ENCODE data around the gene KIF21A.

KIF21A gene

DNA sequence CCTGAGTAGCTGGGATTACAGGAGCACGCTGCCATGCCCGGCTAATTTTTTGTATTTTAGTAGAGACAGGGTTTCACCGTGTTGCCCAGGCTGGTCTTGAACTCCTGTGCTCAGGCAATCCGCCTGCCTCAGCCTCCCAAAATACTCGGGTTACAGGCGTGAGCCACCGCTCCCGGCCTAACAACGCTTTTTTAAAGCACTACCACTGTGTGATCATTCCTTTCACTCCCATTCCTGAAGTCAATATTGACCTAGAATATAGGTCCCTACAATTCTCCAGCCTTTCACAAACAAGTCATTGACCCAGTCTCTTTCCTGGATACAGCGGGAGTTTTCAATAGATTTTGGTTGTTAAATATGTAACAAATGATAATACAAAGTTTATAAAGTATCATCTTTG is 62.8 kb downstream of the KIF21A start:
- H3K4me3 ChIP-seq (ENCODE audit: low read depth, low read length), result no peak overlapping the region
- DNase-seq (ENCODE audit: low read depth), result no peak
- TF ChIP-seq, protein P1, sequence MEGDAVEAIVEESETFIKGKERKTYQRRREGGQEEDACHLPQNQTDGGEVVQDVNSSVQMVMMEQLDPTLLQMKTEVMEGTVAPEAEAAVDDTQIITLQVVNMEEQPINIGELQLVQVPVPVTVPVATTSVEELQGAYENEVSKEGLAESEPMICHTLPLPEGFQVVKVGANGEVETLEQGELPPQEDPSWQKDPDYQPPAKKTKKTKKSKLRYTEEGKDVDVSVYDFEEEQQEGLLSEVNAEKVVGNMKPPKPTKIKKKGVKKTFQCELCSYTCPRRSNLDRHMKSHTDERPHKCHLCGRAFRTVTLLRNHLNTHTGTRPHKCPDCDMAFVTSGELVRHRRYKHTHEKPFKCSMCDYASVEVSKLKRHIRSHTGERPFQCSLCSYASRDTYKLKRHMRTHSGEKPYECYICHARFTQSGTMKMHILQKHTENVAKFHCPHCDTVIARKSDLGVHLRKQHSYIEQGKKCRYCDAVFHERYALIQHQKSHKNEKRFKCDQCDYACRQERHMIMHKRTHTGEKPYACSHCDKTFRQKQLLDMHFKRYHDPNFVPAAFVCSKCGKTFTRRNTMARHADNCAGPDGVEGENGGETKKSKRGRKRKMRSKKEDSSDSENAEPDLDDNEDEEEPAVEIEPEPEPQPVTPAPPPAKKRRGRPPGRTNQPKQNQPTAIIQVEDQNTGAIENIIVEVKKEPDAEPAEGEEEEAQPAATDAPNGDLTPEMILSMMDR (IDR thresholded peaks at IDR 0.05; ENCODE audit: low read depth, low read length, missing control alignments), result no peak

DNA sequence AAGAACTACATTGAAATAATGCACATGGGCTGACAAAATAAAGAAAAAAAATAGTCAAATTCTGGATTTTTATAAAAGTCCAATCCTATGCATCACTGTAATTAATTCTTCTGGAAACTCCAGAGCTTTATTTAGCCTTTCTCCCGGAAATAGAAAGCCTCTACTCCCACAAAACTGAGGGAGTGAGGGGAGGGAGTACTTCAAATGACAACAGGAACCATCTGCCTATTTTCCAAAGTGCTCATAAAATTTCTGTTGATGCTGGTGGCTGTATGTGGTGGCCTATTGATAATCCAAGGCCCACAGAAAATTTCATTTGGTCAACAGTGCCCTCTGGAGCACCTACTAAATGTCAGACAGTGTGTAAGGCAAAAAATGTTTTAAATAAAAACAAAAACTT is 64.6 kb downstream of the KIF21A start:
- TF ChIP-seq, protein P1 (IDR thresholded peaks at IDR 0.05; ENCODE audit: low read depth, low read length, missing control alignments), result no peak
- DNase-seq (ENCODE audit: low read depth), result no peak
- H3K4me3 ChIP-seq (ENCODE audit: low read depth, low read length), result no peak overlapping the region

DNA sequence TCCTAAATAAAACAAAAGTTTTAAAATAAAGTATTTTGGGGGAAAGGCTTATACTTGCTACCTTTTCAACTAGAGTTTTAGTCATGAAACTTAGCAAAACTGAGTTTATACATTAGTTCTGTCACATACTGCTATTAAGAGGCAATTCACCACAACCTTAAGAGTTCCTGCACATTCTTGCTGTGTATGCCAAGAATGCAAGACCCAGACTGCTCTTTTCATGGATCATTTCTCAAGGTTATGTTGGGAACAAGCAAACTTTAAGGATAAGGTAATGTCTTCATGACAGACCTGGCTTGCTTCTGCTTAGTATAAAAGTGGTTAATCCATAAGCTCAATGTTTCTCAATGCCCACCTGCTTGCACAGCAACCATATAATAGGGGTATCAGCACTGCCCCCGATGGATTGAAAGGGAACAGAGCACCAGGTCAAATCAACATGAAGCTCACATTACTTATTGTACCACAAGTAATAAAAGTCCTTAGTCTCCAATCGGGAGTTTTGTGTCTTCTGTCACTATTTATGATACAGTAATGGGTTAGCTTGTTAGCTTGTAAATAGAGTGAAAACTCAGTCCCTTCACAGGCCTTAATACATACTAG is 67.6 kb downstream of the KIF21A start:
- TF ChIP-seq, protein P1 (IDR thresholded peaks at IDR 0.05; ENCODE audit: low read depth, low read length, missing control alignments), result peak; percentile 12
- no peak for DNase-seq (ENCODE audit: low read depth)
- H3K4me3 ChIP-seq (ENCODE audit: low read depth, low read length), result no peak overlapping the region

DNA sequence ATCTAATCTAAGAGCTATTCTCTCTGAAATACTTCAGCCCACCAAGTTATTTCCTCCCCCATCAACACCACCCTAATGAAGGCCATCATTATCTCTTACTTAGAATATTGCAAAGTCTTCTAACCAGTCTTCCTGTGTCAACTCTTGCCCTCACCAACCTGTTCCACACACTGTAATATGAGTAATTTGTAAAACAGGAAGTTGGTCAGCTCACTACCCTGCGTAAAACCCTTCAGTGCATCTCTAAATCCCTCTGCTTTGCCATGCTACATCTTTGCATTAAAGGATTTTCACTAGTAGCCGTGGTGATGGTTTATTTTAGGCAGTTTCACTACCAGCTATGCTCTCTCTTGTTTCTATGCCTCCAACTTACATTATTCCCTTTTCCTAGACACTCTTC is 70.0 kb downstream of the KIF21A start:
- no peak overlapping the region; the same call in 1 of the 2 replicates for H3K4me3 ChIP-seq (ENCODE audit: low read depth, low read length)
- peak; percentile 60 for DNase-seq (ENCODE audit: low read depth)
- TF ChIP-seq, protein P1 (IDR thresholded peaks at IDR 0.05; ENCODE audit: low read depth, low read length, missing control alignments), result no peak

DNA sequence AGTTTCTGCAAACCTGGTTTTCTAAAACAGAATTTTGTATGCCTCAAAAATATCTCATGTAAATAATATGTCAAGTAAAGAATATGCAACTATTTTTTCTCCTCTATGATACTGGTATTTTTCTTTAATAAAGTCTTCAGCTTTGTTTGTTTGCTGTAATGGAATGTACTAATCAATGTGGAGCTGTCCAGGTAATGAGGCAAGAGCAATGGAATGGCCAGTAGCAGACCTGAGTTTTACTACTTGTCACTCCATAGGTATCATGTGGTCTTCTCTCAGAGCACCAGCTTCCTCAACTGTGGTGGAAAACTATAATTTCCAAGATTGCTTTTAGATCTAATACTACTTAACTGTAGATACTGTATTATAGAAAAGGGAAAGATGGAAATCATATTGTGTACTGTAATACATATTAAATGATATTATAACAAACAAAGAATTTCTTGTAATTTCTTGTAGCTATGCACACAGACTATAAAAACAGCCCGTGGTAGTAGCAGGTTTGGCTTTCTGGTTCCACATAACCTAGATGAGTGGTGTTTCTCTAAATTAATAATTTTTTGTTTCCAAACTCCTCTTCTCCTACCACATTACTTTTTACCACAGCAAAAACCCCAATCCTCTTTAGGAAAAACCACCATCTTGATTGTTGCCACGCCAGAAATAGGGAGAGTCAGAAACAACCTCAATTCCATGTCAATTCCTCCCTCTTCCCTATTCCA is 70.6 kb downstream of the KIF21A start:
- TF ChIP-seq, protein P1 (IDR thresholded peaks at IDR 0.05; ENCODE audit: low read depth, low read length, missing control alignments), result no peak
- DNase-seq (ENCODE audit: low read depth), result no peak
- no peak overlapping the region; the same call in 1 of the 2 replicates for H3K4me3 ChIP-seq (ENCODE audit: low read depth, low read length)

DNA sequence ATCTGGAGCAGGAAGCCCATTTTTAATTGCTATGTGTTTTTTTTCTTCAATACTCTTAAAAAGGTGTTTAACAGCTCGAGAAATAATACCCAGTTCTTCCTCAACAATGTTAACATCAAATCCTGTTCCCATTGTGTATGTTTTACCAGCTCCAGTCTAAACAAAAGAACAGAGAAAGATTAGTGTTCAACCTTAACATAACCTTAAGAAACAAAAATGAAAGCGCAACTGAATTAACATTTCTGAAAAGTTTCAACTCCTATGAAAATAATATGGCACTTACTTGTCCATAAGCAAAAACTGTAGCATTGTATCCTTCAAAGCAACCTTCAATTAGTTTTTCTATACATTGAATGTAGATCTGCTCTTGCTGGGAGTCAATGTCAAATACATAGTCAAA is 73.2 kb downstream of the KIF21A start:
- TF ChIP-seq, protein P1 (IDR thresholded peaks at IDR 0.05; ENCODE audit: low read depth, low read length, missing control alignments), result no peak
- H3K4me3 ChIP-seq (ENCODE audit: low read depth, low read length), result no peak overlapping the region
- no peak for DNase-seq (ENCODE audit: low read depth)

DNA sequence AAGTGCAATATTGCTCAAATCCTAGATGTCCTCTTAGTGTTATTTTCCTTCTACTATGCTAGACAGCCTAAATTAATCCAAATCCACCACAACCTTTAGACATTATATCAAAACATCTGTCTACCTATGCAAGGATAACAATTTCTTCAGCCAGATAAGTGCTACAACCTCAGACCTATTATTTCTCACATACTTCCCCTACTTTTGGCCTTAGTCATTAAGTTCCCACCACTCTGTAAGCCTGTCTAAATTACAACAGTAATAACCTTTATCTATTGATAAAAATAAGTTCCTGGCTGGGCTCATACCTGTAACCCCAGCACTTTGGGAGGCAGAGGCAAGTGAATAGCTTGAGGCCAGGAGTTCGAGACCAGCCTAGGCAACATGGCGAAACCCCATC is 74.0 kb downstream of the KIF21A start:
- TF ChIP-seq, protein P1 (IDR thresholded peaks at IDR 0.05; ENCODE audit: low read depth, low read length, missing control alignments), result no peak
- H3K4me3 ChIP-seq (ENCODE audit: low read depth, low read length), result no peak overlapping the region
- no peak for DNase-seq (ENCODE audit: low read depth)
